ENCODE measurements around the gene EXOC3L1.

Gene EXOC3L1, protein sequence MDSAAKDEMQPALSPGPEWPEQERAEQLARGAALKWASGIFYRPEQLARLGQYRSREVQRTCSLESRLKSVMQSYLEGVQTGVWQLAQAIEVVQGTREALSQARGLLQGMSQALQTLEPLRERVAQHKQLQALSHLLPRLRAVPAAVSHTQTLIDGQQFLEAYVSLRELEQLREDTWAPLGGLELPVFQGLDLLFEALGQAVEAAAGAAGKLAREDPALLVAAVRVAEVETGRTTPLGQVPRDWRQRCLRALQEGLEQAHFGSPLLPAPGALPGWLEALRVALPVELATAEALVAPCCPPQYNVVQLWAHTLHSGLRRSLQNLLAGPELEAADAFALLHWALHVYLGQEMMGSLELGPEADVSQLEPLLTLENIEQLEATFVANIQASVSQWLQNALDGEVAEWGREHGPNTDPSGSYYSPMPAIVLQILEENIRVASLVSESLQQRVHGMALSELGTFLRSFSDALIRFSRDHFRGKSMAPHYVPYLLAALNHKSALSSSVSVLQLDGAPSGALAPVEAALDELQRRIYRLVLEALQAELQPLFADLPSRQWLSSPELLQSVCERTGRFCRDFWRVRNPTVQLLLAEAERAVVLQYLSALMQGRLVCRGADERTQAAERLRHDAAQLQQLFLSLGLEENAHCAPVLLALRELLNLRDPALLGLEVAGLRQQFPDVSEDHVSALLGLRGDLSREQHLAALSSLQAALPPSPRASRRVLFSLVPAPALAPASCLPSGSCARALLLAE

DNA sequence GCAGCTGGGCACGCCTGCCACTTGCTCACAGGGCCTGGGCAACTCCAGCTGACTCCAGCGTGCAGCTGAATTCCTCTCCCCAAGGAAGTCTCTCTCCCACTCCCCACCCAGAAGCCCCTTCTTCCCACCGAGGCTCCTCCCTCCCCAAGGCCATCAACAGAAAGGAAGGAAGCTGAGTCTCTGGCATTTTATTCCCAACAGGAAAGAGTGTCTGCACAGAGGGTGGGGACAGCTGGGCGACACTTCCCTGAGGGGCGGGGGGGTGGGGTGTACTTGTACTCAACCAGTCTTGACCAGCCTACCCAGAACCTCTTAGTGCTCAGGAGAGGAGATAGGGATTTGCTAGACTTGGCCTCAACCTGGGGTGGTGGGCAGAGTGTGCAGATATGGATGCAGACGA lies at the start of gene EXOC3L1:
EXOC3L1 (minus strand) TSS at position 96 of the 400 bp plus-strand sequence. CDS start 460 bp downstream, outside the sequence.
- no peak for FAIRE-seq
- no peak for DNase-seq (ENCODE audit: extremely low spot score, insufficient read length, low read depth)

DNA sequence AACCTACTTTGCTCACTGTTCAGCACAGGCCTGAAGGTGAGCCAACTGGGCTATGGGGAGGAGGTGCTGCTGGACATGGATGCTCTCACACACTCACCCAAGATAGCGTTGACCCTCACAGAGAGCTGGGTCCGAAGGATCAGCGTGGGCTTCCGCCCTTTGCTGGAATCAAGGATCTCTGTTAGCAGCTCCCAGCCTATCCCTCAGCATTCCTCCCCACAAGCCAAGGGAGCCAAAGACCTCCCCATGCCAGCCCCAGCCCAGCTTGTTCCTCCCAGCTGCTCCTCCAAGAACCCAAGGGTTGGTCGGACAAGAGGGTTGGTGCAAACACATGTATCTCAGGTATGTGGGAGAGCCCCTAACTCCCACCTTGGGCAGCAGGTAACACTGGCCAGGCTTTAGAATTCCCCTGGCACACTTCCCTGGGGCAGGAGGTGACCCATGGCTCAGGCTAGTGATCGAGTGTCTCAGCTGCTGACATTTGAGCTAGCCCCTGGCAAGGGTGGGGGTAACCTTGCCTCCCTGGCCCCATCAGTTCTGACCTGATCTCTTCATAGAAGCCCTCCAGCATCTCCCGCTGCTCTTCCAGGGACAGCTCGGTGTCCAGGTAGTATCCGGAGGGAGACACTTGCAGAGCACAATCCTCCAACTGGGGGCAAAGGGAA lies 49.0 kb upstream of the EXOC3L1 start:
- FAIRE-seq (no peak), DNase-seq (ENCODE audit: extremely low spot score, insufficient read length, low read depth) (no peak)

- FAIRE-seq, result no peak
- DNase-seq (ENCODE audit: extremely low spot score, insufficient read length, low read depth), result no peak
Observed at GRCh38 chr16:67238278-67238575, 48.3 kb upstream of the EXOC3L1 start.

GRCh38 chr16:67237396-67238277 lies 47.7 kb upstream of the EXOC3L1 start:
- DNase-seq (ENCODE audit: extremely low spot score, insufficient read length, low read depth) (no peak), FAIRE-seq (no peak)

DNA sequence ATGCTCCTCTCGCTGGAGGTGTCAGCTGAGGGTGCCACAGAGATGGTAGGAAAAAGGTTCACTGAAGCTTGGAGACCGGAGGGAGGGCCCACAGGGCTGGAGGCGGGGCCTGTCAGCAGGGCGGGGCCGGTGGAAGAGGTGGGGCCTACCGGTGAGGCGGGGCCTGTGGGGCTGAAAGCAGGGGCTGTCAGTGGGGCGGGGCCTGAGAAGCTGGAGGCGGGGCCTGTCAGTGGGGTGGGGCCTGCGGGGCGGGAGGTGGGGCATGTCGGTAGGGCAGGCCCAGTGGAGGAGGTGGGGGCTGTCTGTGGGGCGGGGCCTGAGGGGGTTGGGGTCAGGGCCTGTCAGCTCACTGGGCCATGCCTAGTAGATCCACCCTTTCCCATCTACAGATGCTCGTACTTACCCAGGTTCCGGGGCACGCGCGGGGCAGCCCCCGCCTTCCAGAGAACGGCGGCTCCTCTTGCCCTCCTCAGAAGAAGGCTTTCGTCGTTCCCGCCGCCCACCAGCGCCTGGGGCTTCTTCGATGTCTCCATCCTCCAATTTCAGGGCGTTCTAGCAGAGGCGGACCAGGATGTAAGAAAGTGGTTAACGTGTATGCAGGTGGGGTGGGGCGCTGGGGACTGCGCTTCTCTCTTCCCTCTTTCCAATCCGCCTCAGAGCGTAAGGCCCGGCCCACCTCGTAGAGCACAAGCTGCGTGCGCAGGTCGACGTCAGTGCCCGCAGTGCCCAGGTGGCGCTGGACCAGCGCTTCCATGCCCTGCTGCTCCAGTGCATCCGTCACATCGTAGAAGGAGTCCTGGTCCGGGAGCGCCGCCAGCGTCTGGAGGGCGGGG lies 46.8 kb upstream of the EXOC3L1 start:
- FAIRE-seq (peak; percentile 73), DNase-seq (ENCODE audit: extremely low spot score, insufficient read length, low read depth) (peak; percentile 58)

GRCh38 chr16:67235816-67236562 lies 46.1 kb upstream of the EXOC3L1 start:
- DNase-seq (ENCODE audit: extremely low spot score, insufficient read length, low read depth), result no peak
- FAIRE-seq, result no peak

- DNase-seq (ENCODE audit: extremely low spot score, insufficient read length, low read depth) (no peak), FAIRE-seq (no peak)
Observed at GRCh38 chr16:67234180-67234597, 44.3 kb upstream of the EXOC3L1 start.

GRCh38 chr16:67233596-67233995 lies 43.7 kb upstream of the EXOC3L1 start:
- DNase-seq (ENCODE audit: extremely low spot score, insufficient read length, low read depth) (no peak), FAIRE-seq (no peak)

DNA sequence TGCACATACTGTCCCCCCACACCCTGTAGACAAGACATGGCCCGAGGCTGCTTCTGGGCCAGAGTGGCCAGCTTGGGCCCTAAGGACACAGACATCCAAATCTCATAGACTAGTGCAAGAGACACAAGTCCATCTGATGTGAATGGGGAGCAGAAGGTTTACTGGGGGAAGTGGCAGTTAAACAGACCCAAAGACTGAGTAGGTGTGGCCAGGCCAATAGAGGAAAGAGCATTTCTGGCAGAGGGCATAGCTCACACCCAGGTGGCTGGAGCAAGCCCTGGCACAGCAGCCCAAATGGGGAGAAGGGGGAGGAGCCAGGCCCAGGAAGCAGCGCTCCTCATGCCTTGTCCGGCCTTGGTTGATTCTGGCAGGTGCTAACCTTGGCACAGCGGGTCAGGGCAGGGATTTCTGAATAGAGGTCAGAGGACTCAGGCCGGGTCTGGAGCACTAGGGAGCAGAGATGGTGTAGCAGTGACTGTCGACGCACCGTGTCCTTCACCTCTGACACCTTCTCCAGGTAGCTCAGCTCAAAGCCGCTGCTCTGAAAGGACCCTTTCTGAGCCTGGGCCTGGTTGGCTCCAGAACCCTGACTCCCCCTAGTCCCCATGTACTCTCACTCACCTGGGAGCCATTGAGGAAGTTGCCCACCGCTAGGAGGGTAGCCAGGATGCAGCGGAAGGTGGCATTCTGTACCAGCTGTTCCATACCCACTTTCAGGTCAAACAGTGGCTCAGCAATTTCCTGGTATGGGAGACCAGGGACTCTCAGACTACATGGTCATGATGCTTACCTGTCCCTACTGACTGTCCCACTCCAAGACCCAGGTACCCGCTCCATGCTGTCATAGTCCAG lies 41.1 kb upstream of the EXOC3L1 start:
- FAIRE-seq, result no peak
- no peak for DNase-seq (ENCODE audit: extremely low spot score, insufficient read length, low read depth)

DNA sequence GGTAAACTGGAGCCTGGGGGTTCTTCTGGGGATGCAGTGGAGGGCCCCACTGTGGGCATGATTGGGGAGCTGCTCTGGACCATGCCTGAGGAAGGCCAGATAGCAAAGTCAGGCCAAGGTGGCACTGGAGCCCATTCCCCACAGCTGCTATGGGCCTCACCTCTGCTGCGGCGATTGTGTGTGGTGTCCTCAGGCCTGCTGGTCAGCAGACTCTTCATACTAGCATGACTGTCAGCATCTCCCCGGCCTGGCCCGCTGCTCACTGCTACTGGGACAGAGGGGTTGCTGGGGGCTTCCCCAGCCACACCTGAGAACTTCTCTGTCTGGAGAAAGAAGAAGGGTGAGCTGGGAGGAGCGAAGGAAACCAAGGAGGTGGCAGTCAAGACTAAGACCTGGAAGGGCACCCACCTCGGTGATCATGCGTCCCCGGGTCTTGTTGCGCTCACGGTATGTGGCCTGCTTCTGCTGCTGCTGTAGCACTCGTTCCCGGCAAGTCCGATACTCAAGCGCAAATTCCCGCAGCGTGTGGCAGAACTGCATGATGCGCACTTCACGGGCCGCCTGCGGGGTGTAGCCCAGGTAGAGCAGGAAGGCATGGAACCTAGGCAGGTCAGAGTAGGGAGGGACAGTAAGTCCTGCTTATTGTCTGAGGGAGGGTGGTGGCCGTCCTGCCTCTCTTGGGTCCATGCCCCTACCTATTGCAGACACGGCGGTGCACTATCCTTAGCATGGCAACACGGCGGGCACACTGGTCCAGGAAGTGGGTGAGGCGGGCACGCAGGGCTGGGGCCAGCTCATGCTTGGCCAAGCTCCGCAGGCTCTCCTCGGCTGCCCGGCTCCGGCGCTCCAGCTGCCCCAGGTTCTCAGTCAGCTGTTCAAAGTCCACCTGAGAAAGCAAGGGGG lies 40.2 kb upstream of the EXOC3L1 start:
- DNase-seq (ENCODE audit: extremely low spot score, insufficient read length, low read depth), result no peak
- no peak for FAIRE-seq

DNA sequence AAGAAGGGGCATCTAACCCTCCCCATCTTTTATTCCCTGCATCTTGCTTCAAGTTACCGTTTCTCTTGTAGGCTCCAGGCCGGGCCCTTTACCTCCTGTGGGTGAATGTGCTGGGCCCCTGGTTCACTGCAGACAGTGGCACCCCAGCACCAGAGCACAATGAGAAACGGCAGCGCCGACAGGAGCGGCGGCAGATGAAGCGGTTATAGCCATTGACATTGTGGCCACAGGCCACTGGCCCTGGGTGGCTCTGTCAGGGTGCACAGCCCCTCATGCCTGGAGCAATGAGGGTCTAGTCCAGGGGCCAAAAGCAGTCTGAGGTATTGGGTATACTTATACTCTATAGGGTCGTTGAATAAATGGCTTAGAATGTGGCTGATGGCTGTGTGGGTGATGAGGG lies 39.0 kb upstream of the EXOC3L1 start:
- DNase-seq (ENCODE audit: extremely low spot score, insufficient read length, low read depth) (no peak), FAIRE-seq (no peak)

DNA sequence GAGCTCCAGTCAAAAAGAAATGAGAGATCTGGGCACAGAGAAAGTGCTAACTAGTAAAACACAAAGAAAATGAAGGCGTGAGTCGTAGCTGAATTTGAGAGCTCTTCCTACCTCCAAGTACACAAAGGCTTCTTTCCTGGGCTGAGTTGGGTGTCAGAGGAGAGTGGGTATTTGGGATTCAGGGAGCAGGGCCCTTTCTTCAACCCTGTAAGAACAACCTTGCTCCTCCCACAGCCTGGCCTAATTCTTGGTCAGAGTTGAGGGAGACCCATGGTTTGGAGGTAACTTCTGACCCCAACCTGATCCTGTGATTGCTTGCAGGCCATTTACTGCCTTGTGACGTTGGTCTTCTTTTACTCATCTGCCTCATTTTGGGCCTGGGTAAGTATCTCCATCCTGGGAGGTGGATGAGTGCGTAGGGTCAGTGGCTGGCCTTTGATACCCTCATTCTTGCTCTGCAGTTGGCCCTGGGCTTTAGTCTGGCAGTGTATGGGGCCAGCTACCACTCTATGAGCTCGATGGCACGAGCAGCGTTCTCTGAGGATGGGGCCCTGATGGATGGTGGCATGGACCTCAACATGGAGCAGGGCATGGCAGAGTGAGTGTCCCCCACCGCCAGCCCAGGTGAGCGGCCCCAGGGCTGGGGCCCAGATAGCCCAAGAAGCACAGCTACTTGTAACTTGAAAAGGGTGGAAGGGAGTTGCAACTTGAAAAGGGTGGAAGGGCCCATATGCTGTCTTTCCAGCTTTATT lies 38.3 kb upstream of the EXOC3L1 start:
- no peak for FAIRE-seq
- no peak for DNase-seq (ENCODE audit: extremely low spot score, insufficient read length, low read depth)

GRCh38 chr16:67227567-67227921 lies 37.6 kb upstream of the EXOC3L1 start:
- FAIRE-seq, result no peak

GRCh38 chr16:67226804-67227566 lies 37.0 kb upstream of the EXOC3L1 start, which contains the start of gene TMEM208:
Gene TMEM208 (plus strand): TSS chr16:67227130. CDS start chr16:67227219, 89 bp downstream.
- peak; percentile 96 for DNase-seq (ENCODE audit: extremely low spot score, insufficient read length, low read depth)
- peak; percentile 99 for FAIRE-seq

More at GRCh38 chr16:67227567-67227921, 37.6 kb upstream of the EXOC3L1 start:
- DNase-seq (ENCODE audit: extremely low spot score, insufficient read length, low read depth), result no peak

GRCh38 chr16:67226295-67226803 lies 36.4 kb upstream of the EXOC3L1 start:
- DNase-seq (ENCODE audit: extremely low spot score, insufficient read length, low read depth) (no peak), FAIRE-seq (peak; percentile 9)
